HPDE6-E6E7 (cell line): ENCODE results near the gene KCND3.

Experiments used
- DNase-seq: peaks from one replicate; pipeline ENCODE4 v3.0.0; 2011; ENCODE audit warnings: missing footprints; ENCODE audit errors: extremely low spot score

The KCND3 gene

GRCh38 chr1:111848852-111849545 is 140.5 kb downstream of the KCND3 start:
- DNase-seq: no peak

DNA sequence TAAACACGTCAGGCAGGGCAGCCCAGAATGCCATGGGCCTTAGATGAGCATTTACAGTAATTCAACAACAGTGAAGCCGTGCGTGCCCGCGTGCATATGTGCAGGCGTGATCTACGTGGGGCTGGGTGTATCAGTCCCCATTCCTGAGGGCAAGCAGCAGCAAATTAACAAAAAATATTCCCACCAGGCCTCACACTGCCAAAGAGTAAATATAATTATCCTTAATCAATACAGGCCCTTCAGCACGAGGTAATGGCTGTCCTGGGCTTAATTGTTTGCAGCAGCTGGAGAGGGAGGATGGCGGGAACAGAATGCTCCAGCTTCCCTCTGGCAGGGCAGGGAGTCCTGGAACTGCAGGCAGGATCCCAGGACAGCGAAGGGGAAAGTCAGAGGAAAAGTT is 142.0 kb downstream of the KCND3 start:
- DNase-seq: no peak

DNA sequence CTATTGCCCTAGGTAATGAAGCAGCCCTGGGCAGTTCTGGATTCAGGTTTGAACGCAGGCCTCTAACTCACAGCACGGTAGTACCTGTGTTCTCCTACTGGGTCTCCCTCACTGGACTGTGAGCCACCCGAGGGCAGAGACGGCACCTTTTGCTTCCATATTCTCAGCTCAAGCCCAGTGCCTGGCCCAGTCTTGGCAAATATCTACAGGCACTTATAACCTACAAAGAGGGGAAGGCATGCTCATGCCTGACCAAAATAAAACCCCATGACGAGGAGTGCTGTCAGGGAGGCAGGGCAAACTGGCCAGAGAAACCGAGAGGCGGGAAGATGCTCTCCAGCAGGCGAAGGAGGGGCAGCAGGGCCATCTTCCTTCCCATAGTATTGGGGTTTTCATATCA is 142.6 kb downstream of the KCND3 start:
- DNase-seq: no peak

- no peak for DNase-seq
Measured at GRCh38 chr1:111843177-111843576, 146.3 kb downstream of the KCND3 start.

DNA sequence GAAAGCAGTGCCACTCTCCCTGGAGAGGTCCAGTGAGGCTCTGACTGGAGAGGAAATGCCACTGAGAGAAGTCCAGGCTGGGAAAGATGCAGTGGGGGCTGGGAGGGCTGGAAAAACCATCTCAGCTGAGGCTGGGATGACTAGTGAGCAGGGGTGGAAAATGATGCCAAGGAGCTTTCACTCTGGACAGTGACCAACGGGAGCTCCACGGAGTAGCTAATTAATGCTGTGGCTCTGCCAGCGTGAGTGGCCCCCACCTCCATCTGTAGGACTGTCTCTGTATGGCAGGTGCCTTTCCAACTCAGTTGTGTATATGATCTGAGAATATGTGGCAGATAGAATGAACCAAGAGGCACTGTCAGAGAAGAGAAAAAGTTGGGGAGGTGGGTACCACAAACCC is 147.1 kb downstream of the KCND3 start:
- no peak for DNase-seq

DNA sequence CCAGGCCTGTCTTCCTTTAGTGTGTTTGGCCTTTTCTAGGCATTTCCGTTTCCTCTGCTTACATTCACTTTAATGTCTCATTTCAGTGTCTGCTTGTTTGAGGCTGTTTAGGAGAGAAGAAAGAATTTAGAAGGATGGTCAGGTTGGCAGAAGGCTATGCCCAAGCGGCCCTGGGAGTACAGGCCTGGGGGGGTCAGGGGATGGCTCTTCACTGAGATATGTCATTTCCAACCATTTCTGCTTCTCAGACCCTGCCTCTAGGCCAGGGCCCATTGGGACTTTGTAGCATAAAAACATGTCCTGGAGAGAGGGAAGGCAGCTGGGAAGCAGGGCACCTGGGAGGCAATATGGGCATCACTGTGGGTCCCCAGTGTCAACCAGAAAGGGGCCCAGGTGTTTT is 147.7 kb downstream of the KCND3 start:
- DNase-seq: no peak

DNA sequence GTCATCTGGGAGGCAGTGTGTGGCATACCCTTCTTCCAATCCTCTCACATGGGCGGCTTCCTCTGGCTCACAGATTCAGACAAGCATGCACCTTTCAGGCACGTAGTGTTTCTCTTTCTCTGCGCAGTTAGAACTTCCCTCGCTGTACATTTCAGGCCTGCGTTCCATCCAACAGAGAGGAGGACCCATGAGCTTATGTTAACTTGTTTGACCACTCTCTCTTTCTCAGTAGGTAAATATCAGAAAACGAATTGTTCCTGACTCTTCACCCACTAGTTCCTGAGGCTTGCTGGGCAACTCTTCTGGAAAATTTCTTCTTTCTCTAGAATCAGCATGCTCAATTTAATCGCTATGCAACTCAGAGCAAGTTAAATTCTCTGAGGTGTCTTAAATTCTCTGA is 148.3 kb downstream of the KCND3 start:
- DNase-seq: no peak

GRCh38 chr1:111837393-111837792 is 152.1 kb downstream of the KCND3 start:
- DNase-seq: no peak

GRCh38 chr1:111836111-111836510 is 153.4 kb downstream of the KCND3 start:
- no peak for DNase-seq

GRCh38 chr1:111835514-111835913 is 154.0 kb downstream of the KCND3 start:
- no peak for DNase-seq

DNA sequence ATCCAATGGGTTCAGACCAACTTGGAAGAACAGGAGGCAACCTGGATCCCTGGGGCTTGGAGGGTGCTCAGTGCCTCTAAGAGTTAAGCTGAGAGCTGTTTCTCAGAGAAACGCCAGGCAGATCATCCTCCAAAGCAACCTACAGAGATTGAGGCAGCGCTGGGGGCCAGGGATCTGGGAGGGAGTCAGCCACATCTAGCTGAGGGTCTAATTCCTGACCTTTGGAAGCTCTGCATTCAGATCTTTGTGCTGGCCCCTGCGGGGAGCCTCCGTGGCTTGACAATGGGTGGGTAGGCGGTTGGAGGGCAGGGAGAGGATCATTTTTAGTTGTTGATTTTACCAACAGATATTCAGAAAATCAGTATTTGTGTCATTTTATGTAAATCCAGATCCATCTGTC is 154.5 kb downstream of the KCND3 start:
- DNase-seq: no peak

DNA sequence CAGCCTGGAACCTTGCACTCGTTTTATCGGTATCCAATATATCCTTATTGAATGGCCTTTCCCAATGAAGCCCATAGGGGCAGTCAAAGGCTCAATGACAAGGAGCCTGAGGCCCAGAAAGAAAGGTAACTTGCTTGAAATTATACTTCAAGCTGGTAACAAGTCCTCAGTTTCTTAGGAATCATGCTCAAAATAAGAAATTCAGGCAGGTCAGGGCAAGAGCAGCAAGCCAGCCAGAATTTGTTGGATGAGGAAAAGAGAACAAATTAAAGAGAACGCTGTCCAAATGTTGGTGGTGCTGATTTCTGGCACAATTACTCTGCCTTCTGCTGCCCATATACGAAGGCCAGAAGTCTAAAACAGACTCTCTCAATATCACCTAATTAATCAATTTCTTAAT is 156.1 kb downstream of the KCND3 start:
- no peak for DNase-seq

- DNase-seq: no peak
Measured at GRCh38 chr1:111832521-111833155, 156.8 kb downstream of the KCND3 start.

DNA sequence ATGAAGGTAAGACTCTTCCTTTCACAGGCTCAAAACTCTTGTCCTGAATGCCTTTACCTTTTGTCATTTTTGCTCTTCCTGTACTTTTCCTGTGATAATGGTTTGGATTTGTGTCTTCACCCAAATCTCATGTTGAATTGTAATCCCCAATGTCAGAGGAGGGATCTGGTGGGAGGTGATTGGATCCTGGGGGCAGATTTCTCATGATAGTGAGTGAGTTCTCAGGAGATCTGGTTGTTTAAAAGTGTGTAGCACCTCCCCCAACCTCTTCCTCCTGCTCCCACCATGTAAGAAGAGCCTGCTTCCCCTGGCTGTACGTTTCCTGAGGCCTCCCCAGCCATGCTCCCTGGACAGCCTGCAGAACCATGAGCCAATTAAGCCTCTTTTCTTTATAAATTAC is 158.3 kb downstream of the KCND3 start:
- DNase-seq: no peak

DNA sequence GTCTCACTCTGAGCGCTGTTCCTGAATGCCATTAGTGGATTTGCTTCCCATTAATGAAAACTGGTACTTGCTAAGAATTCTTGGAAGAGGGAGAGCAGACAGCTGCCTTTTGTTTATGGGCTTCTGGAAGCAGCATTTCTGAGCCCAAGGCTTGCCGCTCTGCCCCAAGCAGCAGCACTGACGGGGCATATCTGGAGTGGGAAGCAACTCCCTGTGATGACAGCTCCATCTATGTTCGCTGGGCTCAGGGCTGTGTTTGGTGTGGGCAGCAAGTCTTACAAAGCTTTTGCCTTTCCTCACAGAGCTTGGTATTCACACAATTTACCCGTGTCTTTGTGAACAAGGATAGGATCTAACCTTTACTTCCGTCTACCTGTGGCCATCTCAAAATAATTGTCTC is 161.5 kb downstream of the KCND3 start:
- DNase-seq: no peak

- DNase-seq: no peak
Measured at GRCh38 chr1:111826278-111826677, 163.2 kb downstream of the KCND3 start.

DNA sequence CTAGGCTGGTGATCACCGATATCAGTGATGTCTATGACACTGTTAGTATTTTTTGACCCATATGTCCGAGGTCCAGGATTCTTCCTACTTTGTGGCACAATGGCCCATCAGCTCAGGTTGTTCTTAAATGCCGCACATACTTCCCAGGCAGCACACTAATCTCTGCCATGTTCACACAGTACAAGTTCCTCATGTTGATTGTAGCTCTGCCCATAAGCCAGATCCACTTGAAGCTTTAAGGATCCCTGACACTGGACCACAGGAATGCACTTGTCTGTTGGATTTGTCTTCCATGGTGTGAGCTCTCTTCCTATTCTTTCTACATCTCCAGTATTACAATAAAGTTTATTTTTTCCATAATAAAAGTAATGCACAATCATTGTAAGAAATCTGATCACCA is 164.3 kb downstream of the KCND3 start:
- no peak for DNase-seq

GRCh38 chr1:111822138-111822537 is 167.3 kb downstream of the KCND3 start:
- DNase-seq: no peak

DNA sequence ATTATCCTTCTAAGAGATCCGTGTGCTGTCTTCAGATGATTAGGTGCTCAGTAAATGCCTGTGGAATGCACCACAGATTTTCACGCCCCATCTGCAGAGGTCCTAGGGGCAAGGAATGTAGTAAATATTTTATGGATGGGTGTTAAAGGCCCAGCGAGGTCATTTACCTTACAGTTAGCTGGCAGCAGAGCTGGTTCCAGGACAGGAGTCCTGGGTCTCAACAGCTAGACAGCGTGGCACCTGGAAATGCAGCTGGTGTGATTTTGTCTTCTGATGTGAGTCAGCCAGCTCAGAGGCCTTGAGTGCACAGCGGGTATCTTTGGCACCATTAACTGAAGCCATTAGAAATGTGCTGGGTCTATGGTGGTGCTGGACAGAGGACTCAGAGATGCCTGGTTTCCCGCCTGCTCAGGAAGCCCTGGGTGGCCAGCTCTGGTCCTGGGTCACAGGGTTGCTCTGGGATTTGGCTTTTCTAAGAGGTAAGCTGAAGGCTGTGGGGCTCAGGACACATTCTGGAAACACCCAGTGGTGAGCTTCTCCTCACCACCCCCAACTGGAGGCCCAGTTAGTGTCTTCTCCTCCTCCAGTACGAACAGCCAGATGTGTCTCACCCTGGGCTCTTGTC is 168.2 kb downstream of the KCND3 start:
- no peak for DNase-seq

DNA sequence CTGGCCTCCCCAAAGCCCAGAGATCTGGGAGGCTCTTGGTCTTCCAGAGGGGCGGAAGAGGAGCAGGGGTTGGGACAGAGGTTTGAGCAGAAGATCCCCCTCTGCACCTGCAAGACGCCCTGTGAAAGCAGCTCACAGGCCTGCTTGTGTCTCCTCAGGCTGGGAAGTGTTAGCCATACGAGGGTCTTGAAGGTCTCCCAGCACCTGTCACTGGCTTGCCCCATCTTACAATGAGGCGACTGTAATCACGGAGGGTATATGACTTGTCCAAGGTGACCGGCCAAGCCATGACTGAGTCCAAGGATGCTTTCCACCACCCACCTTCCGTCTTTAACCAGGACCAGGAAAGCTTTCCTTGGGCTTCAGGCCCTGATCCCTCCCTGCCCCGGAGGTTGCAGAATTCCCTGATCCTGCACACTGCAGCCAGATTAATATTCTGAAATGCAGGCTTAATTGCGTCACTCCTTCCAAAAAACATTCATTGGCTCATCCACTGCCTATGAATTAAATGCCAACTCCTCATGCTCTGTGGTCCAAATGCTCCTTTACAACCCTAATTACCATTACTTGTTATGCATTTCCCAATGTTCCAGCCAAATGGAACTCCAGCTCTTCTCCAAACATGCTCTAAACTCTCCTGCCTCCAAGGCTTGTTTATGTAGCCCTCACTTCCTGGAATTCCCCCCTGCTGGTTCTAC is 169.8 kb downstream of the KCND3 start:
- no peak for DNase-seq

- DNase-seq: no peak
Measured at GRCh38 chr1:111818546-111818945, 170.9 kb downstream of the KCND3 start.

DNA sequence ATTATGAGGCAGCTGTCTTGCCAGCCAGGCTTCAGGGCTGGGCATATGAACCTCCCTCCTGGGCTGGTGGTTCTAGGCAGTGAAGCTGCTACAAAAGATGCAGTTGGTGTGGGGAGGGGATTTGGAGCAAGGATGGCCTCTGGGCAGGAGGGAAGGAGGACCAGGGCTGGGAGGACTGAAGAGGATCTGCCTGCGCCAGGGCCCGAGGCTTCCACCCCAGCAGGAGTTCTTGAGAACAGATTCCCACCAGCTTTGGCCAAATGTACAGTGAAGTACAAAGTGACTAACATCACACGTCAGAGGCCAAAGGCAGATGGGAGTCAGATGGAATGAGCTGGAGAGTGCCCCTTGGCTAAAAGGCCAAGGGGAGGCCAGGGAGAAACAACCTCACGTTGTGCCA is 171.4 kb downstream of the KCND3 start:
- no peak for DNase-seq

DNA sequence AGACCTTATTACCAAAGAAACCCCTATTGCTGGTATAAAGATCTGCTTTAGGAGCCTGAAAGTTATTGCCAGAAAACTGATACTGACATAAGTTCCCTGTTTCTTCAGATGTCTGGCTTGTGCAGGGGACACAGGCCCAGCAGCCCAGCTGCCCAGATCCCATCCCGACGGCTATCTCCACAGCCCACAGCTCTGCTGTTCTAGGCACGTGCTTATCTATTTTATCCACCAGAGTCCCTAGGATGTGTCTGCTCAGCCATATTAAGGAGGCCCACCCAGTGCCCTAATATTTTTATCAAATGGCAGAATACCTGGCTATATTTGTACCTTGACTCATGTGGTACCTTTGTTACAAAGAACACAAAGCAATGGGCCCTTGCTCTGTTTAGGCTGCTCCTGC is 174.8 kb downstream of the KCND3 start:
- no peak for DNase-seq
